ENCODE results near the gene NOTUM.

DNA sequence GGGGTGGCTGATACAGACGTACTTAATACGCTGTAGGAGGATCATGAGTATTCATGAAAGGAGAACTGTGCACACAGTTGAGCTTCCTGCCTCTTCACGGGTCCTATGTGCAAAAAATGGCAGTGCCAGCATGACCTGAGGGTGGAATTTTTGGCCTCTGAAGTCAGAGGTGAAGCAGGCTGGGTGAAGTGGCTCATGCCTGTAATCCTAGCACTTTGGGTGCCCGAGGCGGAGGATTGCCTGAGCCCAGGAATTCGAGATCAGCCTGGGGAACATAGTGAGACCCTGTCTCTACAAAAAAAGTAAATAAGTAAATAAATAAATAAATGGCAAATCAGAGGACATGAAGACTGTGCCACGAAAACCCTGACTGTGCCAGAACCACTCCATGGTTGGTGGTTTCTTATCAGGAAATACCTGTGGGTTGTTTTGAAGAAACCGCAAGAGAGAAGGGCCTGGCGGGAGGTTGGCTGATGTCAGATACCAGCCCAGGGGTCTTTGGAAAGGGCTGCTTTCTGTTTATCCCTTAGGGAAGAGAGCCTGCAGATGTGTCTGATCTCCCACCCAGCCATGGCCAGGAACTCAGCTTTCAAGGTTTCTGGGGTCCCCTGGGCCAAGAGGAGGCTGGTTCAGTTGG lies 19.8 kb upstream of the NOTUM start:
- TF ChIP-seq YY1 (IDR thresholded peaks at IDR 0.05; ENCODE audit: insufficient read depth, insufficient read length) = no peak
- TF ChIP-seq SUZ12 (IDR thresholded peaks at IDR 0.05; ENCODE audit: extremely low read depth, insufficient read depth, insufficient read length) = no peak

Measured in NT2/D1 (cell line).